Panc1 (cell line): ENCODE measurements around the gene F8A1. TPM values are rescaled to one million over a fixed set of nuclear protein-coding genes. Genes with fewer than 3 reads are reported as not detected.
"Not testable (repeated sequence)": the region's sequence is repeated elsewhere in the genome, so short reads cannot be mapped to it uniquely, and the experiment has no call there.

Experiments
- ATAC-seq: fragments of 200-7000 bp; cut with Tn5 transposase; 2 replicates; pipeline ENCODE4 v1.9.1; 2020; ENCODE audit warnings: mild to moderate bottlenecking, moderate library complexity
- BruUV-seq: library from RNA; stranded (reverse); fragments of 400-500 nt; replicated peaks from 2 replicates; lab custom pipeline; 2021; lab: Mats Ljungman, UMichigan
- CTCF ChIA-PET: fragments of 300-600 bp; sonication (Branson Sonifier 250); formaldehyde crosslinking; loops from one replicate; lab custom pipeline; 2022; ENCODE audit warnings: antibody characterized with exemption; lab: Charles Lee
- POLR2A ChIA-PET: fragments of 300-600 bp; sonication (Branson Sonifier 250); formaldehyde crosslinking; loops from one replicate; lab custom pipeline; 2022; ENCODE audit warnings: antibody characterized with exemption; lab: Charles Lee
- DNase-seq: peaks from one replicate; pipeline ENCODE4 v3.0.0-alpha.2; 2010; ENCODE audit warnings: low read depth, low spot score
- H3K27ac ChIP-seq: 2 replicates; pipeline ENCODE4 v1.5.1; 2011; ENCODE audit warnings: mild to moderate bottlenecking, low read length, inconsistent platforms
- H3K27me3 ChIP-seq: fragments of 200-500 bp; sonication (Bioruptor generic); 2 replicates; pipeline ENCODE4 v1.6.0; 2014; ENCODE audit warnings: low read length, inconsistent platforms; ENCODE audit not compliant: control insufficient read depth, insufficient read depth
- H3K36me3 ChIP-seq: fragments of 200-500 bp; sonication (Bioruptor generic); 2 replicates; pipeline ENCODE4 v1.5.1; 2014; ENCODE audit warnings: inconsistent platforms, mild to moderate bottlenecking, low read length, moderate library complexity; ENCODE audit not compliant: control insufficient read depth, insufficient read depth
- H3K4me1 ChIP-seq: 2 replicates; pipeline ENCODE4 v1.5.1; 2011; ENCODE audit warnings: inconsistent platforms, mild to moderate bottlenecking, low read length, moderate library complexity; ENCODE audit not compliant: control insufficient read depth, insufficient read depth
- H3K4me3 ChIP-seq, 2 experiments: 2 replicates each; pipeline ENCODE4 v1.5.1; 2011 to 2012; ENCODE audit warnings: low read depth in 2 of 2, low read length in 2 of 2, mild to moderate bottlenecking in 2 of 2, inconsistent platforms in 1 of 2, moderate library complexity in 1 of 2
- H3K9me3 ChIP-seq: fragments of 200-500 bp; sonication (Bioruptor generic); 2 replicates; pipeline ENCODE4 v1.5.1; 2014; ENCODE audit warnings: low read depth, mild to moderate bottlenecking, inconsistent platforms, low read length, moderate library complexity; ENCODE audit not compliant: control insufficient read depth, insufficient read depth
- POLR2AphosphoS5 ChIP-seq: IDR thresholded peaks from 2 replicates; pipeline ENCODE4 v1.6.1; 2012; ENCODE audit warnings: mild to moderate bottlenecking, low read depth, low read length, moderate library complexity
- SIN3A ChIP-seq: IDR thresholded peaks from 2 replicates; pipeline ENCODE4 v1.6.1; 2012; ENCODE audit warnings: low read depth, mild to moderate bottlenecking, low read length, moderate library complexity, borderline replicate concordance; ENCODE audit not compliant: insufficient read depth
- TCF7L2 ChIP-seq: IDR thresholded peaks from 2 replicates; pipeline ENCODE4 v1.6.1; 2011; ENCODE audit warnings: mild to moderate bottlenecking, low read depth, low read length, inconsistent platforms
- in situ Hi-C: cut with HindIII; loops from 2 replicates; pipeline ENCODE4 v1.10.0; 2016; ENCODE audit warnings: low sequenced_read_pairs, low pct_unique_long_range_greater_than_20kb
- intact Hi-C: fragments of 100-400 bp; cut with micrococcal nuclease; formaldehyde crosslinking; loops from one replicate; pipeline ENCODE4 v1.10.0; 2022; ENCODE audit not compliant: unreplicated experiment
- total RNA-seq: library from RNA; stranded (reverse); gene quantifications from one replicate; pipeline ENCODE4 v1.2.1, GENCODE V29; 2021; ENCODE audit not compliant: unreplicated experiment
- TF ChIP-seq, protein P1 (sequence below): fragments of 450-650 bp; IDR thresholded peaks from 2 replicates; pipeline ENCODE4 v1.5.1; 2017; ENCODE audit warnings: mild to moderate bottlenecking
- TF ChIP-seq, protein P2 (sequence below), 2 experiments: IDR thresholded peaks; 2 replicates each; pipeline ENCODE4 v1.6.1; 2011 to 2012; ENCODE audit warnings: low read depth in 2 of 2, control low read depth in 1 of 2, low read length in 1 of 2, mild to moderate bottlenecking in 1 of 2, moderate library complexity in 1 of 2; ENCODE audit not compliant: insufficient read depth in 1 of 2

F8A1 gene
- total RNA-seq, 1 experiment from 2014 or later = 122 TPM

DNA sequence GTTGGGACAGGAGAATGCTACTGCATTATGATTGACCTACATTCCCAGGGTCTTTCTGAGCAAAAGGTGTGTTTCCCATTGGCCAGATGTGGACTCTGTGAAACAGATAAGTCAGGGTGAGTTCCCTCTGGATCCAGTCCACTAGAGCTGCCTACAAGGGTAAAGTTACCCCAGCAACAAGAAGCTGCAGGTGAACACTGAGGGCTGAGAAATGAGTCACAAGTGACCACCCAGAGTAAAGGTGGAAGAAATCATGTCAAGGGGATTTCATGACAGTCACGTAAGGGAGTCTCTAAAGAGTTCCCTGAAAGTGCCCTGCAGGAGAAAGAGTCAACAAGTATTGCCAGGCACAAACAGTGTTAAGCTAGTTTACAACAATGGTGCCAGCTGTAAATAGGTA is 16.3 kb downstream of the F8A1 start:
- CTCF ChIA-PET = no interaction called here
- Histone ChIP-seq H3K27me3 (peaks cover 2% of the 10 kb centered on the region; the same call in 1 of the 2 replicates), H3K4me1 (no peaks in the 10 kb centered on the region), H3K4me3 (no peak overlapping the region), H3K36me3 (no peaks in the 10 kb centered on the region), H3K9me3 (no peaks in the 10 kb centered on the region), H3K27ac (no peak overlapping the region)
- ATAC-seq = no peak
- intact Hi-C loops (no loop called here), in situ Hi-C loops (no loop called here)
- POLR2A ChIA-PET = no interaction called here
- no peak for DNase-seq
- TF ChIP-seq SIN3A (no peak), TCF7L2 (no peak), POLR2AphosphoS5 (no peak)
- TF ChIP-seq, protein P1, sequence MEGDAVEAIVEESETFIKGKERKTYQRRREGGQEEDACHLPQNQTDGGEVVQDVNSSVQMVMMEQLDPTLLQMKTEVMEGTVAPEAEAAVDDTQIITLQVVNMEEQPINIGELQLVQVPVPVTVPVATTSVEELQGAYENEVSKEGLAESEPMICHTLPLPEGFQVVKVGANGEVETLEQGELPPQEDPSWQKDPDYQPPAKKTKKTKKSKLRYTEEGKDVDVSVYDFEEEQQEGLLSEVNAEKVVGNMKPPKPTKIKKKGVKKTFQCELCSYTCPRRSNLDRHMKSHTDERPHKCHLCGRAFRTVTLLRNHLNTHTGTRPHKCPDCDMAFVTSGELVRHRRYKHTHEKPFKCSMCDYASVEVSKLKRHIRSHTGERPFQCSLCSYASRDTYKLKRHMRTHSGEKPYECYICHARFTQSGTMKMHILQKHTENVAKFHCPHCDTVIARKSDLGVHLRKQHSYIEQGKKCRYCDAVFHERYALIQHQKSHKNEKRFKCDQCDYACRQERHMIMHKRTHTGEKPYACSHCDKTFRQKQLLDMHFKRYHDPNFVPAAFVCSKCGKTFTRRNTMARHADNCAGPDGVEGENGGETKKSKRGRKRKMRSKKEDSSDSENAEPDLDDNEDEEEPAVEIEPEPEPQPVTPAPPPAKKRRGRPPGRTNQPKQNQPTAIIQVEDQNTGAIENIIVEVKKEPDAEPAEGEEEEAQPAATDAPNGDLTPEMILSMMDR = no peak
- TF ChIP-seq, protein P2, sequence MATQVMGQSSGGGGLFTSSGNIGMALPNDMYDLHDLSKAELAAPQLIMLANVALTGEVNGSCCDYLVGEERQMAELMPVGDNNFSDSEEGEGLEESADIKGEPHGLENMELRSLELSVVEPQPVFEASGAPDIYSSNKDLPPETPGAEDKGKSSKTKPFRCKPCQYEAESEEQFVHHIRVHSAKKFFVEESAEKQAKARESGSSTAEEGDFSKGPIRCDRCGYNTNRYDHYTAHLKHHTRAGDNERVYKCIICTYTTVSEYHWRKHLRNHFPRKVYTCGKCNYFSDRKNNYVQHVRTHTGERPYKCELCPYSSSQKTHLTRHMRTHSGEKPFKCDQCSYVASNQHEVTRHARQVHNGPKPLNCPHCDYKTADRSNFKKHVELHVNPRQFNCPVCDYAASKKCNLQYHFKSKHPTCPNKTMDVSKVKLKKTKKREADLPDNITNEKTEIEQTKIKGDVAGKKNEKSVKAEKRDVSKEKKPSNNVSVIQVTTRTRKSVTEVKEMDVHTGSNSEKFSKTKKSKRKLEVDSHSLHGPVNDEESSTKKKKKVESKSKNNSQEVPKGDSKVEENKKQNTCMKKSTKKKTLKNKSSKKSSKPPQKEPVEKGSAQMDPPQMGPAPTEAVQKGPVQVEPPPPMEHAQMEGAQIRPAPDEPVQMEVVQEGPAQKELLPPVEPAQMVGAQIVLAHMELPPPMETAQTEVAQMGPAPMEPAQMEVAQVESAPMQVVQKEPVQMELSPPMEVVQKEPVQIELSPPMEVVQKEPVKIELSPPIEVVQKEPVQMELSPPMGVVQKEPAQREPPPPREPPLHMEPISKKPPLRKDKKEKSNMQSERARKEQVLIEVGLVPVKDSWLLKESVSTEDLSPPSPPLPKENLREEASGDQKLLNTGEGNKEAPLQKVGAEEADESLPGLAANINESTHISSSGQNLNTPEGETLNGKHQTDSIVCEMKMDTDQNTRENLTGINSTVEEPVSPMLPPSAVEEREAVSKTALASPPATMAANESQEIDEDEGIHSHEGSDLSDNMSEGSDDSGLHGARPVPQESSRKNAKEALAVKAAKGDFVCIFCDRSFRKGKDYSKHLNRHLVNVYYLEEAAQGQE (IDR thresholded peaks at IDR 0.05; ENCODE audit: insufficient read depth in 1 of 2, low read depth in 2 of 2, low read length in 1 of 2) = no peak
- BruUV-seq = no TSS peak

DNA sequence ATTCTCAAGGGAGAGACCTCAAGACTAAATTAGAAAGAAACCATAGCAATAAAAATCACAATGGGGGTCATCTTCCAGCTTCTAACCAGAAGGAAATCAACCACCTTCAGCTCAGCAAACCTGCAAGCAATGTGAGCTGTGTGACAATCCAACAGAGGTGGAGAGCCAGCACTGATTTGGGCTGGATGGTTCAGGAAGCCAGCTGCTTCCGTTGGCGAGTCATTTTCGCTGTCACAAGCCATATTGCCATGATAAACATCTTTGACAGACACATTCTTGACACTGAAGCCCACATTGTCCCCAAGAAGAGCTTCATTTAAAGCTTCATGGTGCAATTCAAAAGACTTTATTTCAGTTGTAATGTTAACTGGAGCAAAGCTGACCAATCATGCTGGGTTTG is 22.7 kb downstream of the F8A1 start:
- no peak for ATAC-seq
- H3K27ac ChIP-seq = no peak overlapping the region

DNA sequence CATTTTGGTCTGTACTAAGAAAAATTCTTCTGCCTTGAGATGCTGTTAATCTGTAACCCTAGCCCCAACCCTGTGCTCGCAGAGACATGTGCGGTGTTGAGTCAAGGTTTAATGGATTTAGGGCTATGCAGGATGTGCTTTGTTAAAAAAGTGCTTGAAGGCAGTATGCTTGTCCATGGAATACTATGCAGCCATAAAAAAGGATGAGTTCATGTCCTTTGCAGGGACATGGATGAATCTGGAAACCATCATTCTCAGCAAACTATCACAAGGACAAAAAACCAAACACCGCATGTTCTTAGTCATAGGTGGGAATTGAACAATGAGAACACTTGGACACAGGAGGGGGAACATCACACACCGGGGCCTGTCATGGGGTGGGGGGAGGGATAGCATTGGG is 23.9 kb downstream of the F8A1 start:
- H3K9me3 ChIP-seq, CTCF ChIA-PET, BruUV-seq, H3K4me1 ChIP-seq, ATAC-seq, H3K27ac ChIP-seq, intact Hi-C loops, H3K27me3 ChIP-seq, POLR2A ChIA-PET, in situ Hi-C loops, DNase-seq, H3K4me3 ChIP-seq, H3K36me3 ChIP-seq: not testable (repeated sequence)

More for the DNA sequence above, 22.7 kb downstream of the F8A1 start:
- H3K9me3 ChIP-seq = no peaks in the 10 kb centered on the region
- no peak for DNase-seq
- intact Hi-C loops = no loop called here
- H3K4me3 ChIP-seq = no peak overlapping the region
- TF ChIP-seq TCF7L2 = no peak
- TF ChIP-seq, protein P2 (IDR thresholded peaks at IDR 0.05; ENCODE audit: insufficient read depth in 1 of 2, low read depth in 2 of 2, low read length in 1 of 2) = no peak
- TF ChIP-seq, protein P1 = no peak
- no peak for TF ChIP-seq SIN3A
- no peak for TF ChIP-seq POLR2AphosphoS5
- BruUV-seq = no TSS peak
- ChIA-PET POLR2A (interaction anchor here (0.6 kb wide), 1 partner anchor 14 kb away, joined by 4 read pairs; no protein-coding TSS in a partner anchor), CTCF (no interaction called here)
- in situ Hi-C loops = no loop called here
- H3K27me3 ChIP-seq = peaks cover 2% of the 10 kb centered on the region; the same call in 1 of the 2 replicates
- H3K36me3 ChIP-seq = no peaks in the 10 kb centered on the region
- no peaks in the 10 kb centered on the region for H3K4me1 ChIP-seq

DNA sequence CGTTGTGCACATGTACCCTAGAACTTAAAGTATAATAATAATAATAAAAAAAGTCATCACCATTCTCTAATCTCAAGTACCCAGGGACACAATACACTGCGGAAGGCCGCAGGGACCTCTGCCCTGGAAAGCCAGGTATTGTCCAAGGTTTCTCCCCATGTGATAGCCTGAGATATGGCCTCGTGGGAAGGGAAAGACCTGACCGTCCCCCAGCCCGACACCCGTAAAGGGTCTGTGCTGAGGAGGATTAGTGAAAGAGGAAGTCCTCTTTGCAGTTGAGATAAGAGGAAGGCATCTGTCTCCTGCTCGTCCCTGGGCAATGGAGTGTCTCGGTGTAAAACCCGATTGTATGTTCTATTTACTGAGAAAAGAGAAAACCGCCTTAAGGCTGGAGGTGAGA is 24.4 kb downstream of the F8A1 start:
- H3K27me3 ChIP-seq, H3K9me3 ChIP-seq, CTCF ChIA-PET, POLR2A ChIA-PET, BruUV-seq, H3K4me3 ChIP-seq, ATAC-seq, H3K27ac ChIP-seq, intact Hi-C loops, in situ Hi-C loops, H3K4me1 ChIP-seq, DNase-seq, H3K36me3 ChIP-seq: not testable (repeated sequence)
